ENCODE results near the gene CSNK2B. TPM values are rescaled to one million over a fixed set of nuclear protein-coding genes. Genes with fewer than 3 reads are reported as not detected.

The CSNK2B gene
- 100 to 1,000 TPM; 253 to 291 (median 289) TPM for polyA plus RNA-seq

GRCh38 chr6:31665501-31666336 lies at the start of gene CSNK2B:
Gene CSNK2B (plus strand): TSS chr6:31666080. CDS start chr6:31666832, 752 bp downstream.
- peaks cover 56 to 61% of the 10 kb centered on the region in 2 donors for H3K4me1 Mint-ChIP-seq
- peaks cover 4 to 41% (median 15%) of the 10 kb centered on the region in 3 donors for H3K36me3 Mint-ChIP-seq
- H3K4me3 Mint-ChIP-seq: peak within 1 kb of the TSS; percentile 88 to 100 (median 97)

GRCh38 chr6:31617010-31617409 lies 48.9 kb upstream of the CSNK2B start:
- Mint-ChIP-seq H3K27ac (peak overlapping the region in 1 of 6 donors; percentile 63), H3K27me3 (ENCODE audit: low read depth in 3 of 3) (peaks cover 11 to 19% (median 14%) of the 10 kb centered on the region in 3 donors), H3K36me3 (no peaks in the 10 kb centered on the region), H3K4me3 (peak overlapping the region in 1 of 5 donors; percentile 46), H3K9me3 (no peaks in the 10 kb centered on the region), H3K4me1 (peaks cover 19% of the 10 kb centered on the region in 2 donors)
- DNase-seq: no peak

More at GRCh38 chr6:31665501-31666336, at the start of gene CSNK2B:
- H3K27ac Mint-ChIP-seq: peak within 1 kb of the TSS; percentile 95 to 99 (median 99)
- DNase-seq: peak; percentile 97
- no peaks in the 10 kb centered on the region for H3K9me3 Mint-ChIP-seq
- peaks cover 12 to 16% (median 13%) of the 10 kb centered on the region in 3 donors for H3K27me3 Mint-ChIP-seq (ENCODE audit: low read depth in 3 of 3)

GRCh38 chr6:31619805-31620585 lies 45.9 kb upstream of the CSNK2B start:
- peaks cover 11 to 19% (median 14%) of the 10 kb centered on the region in 3 donors for H3K27me3 Mint-ChIP-seq (ENCODE audit: low read depth in 3 of 3)
- peaks cover 27 to 29% of the 10 kb centered on the region in 2 donors for H3K4me1 Mint-ChIP-seq

GRCh38 chr6:31620586-31621319 lies 45.1 kb upstream of the CSNK2B start, which contains the start of gene PRRC2A:
Gene PRRC2A (plus strand): TSS chr6:31620715. CDS start chr6:31622790, 2,075 bp downstream.
- Mint-ChIP-seq H3K36me3 (peaks cover 6 to 20% (median 10%) of the 10 kb centered on the region in 3 donors), H3K9me3 (no peaks in the 10 kb centered on the region), H3K27me3 (ENCODE audit: low read depth in 3 of 3) (peaks cover 11 to 18% (median 14%) of the 10 kb centered on the region in 3 donors), H3K4me1 (peaks cover 27 to 29% of the 10 kb centered on the region in 2 donors), H3K27ac (peak within 1 kb of the TSS; percentile 97 to 99 (median 98)), H3K4me3 (peak within 1 kb of the TSS; percentile 90 to 96 (median 93))
- peak in 1 of 3 donors; percentile 78 for DNase-seq

More at GRCh38 chr6:31619805-31620585, 45.9 kb upstream of the CSNK2B start:
- Mint-ChIP-seq H3K27ac (peak overlapping the region; percentile 95 to 99 (median 97)), H3K36me3 (peaks cover 6 to 12% (median 6%) of the 10 kb centered on the region in 3 donors), H3K9me3 (no peaks in the 10 kb centered on the region), H3K4me3 (peak overlapping the region; percentile 87 to 94 (median 89))
- peak; percentile 97 to 99 (median 98) for DNase-seq

- no peak for DNase-seq
Measured at GRCh38 chr6:31621320-31621939, 44.5 kb upstream of the CSNK2B start.

GRCh38 chr6:31621991-31622390 lies 43.9 kb upstream of the CSNK2B start:
- Mint-ChIP-seq H3K9me3 (no peaks in the 10 kb centered on the region), H3K27me3 (ENCODE audit: low read depth in 3 of 3) (peaks cover 11 to 15% (median 14%) of the 10 kb centered on the region in 3 donors), H3K27ac (peak overlapping the region; percentile 93 to 98 (median 97)), H3K4me3 (peak overlapping the region; percentile 87 to 96 (median 93)), H3K36me3 (peaks cover 11 to 30% (median 20%) of the 10 kb centered on the region in 3 donors), H3K4me1 (peaks cover 26 to 29% of the 10 kb centered on the region in 2 donors)
- DNase-seq: no peak

More at GRCh38 chr6:31621320-31621939, 44.5 kb upstream of the CSNK2B start:
- H3K9me3 Mint-ChIP-seq: no peaks in the 10 kb centered on the region
- H3K36me3 Mint-ChIP-seq: peaks cover 10 to 26% (median 17%) of the 10 kb centered on the region in 3 donors
- H3K27ac Mint-ChIP-seq: peak overlapping the region; percentile 93 to 98 (median 97)
- peaks cover 11 to 15% (median 14%) of the 10 kb centered on the region in 3 donors for H3K27me3 Mint-ChIP-seq (ENCODE audit: low read depth in 3 of 3)
- peak overlapping the region; percentile 87 to 96 (median 93) for H3K4me3 Mint-ChIP-seq
- H3K4me1 Mint-ChIP-seq: peaks cover 27 to 29% of the 10 kb centered on the region in 2 donors

GRCh38 chr6:31622684-31623091 lies 43.2 kb upstream of the CSNK2B start:
- Mint-ChIP-seq H3K4me3 (peak overlapping the region in 2 of 5 donors; percentile 18 to 90), H3K27ac (peak overlapping the region; percentile 80 to 98 (median 97)), H3K9me3 (no peaks in the 10 kb centered on the region), H3K27me3 (ENCODE audit: low read depth in 3 of 3) (peaks cover 11 to 15% (median 14%) of the 10 kb centered on the region in 3 donors), H3K4me1 (peaks cover 26 to 29% of the 10 kb centered on the region in 2 donors), H3K36me3 (peaks cover 18 to 37% (median 27%) of the 10 kb centered on the region in 3 donors)
- no peak for DNase-seq

GRCh38 chr6:31624070-31624469 lies 41.8 kb upstream of the CSNK2B start:
- H3K9me3 Mint-ChIP-seq: no peaks in the 10 kb centered on the region
- H3K27ac Mint-ChIP-seq: peak overlapping the region in 1 of 6 donors; percentile 9
- no peak overlapping the region for H3K4me3 Mint-ChIP-seq
- DNase-seq: no peak
- H3K27me3 Mint-ChIP-seq (ENCODE audit: low read depth in 3 of 3): peaks cover 11 to 17% (median 14%) of the 10 kb centered on the region in 3 donors
- H3K36me3 Mint-ChIP-seq: peaks cover 28 to 46% (median 28%) of the 10 kb centered on the region in 3 donors
- peaks cover 26 to 29% of the 10 kb centered on the region in 2 donors for H3K4me1 Mint-ChIP-seq

GRCh38 chr6:31626952-31627351 lies 38.9 kb upstream of the CSNK2B start:
- H3K4me1 Mint-ChIP-seq: peaks cover 8 to 10% of the 10 kb centered on the region in 2 donors
- H3K9me3 Mint-ChIP-seq: no peaks in the 10 kb centered on the region
- no peak for DNase-seq
- H3K4me3 Mint-ChIP-seq: no peak overlapping the region
- peaks cover 28 to 61% (median 43%) of the 10 kb centered on the region in 3 donors for H3K36me3 Mint-ChIP-seq
- H3K27me3 Mint-ChIP-seq (ENCODE audit: low read depth in 3 of 3): peaks cover 0 to 2% (median 0%) of the 10 kb centered on the region in 3 donors
- H3K27ac Mint-ChIP-seq: peak overlapping the region in 3 of 6 donors; percentile 5 to 29 (median 8)

- H3K27ac Mint-ChIP-seq: peak overlapping the region in 2 of 6 donors; percentile 29 to 43
- peaks cover 0 to 2% of the 10 kb centered on the region in 2 donors for H3K4me1 Mint-ChIP-seq
- peaks cover 0 to 2% (median 2%) of the 10 kb centered on the region in 3 donors for H3K27me3 Mint-ChIP-seq (ENCODE audit: low read depth in 3 of 3)
- no peaks in the 10 kb centered on the region for H3K9me3 Mint-ChIP-seq
- peaks cover 28 to 61% (median 43%) of the 10 kb centered on the region in 3 donors for H3K36me3 Mint-ChIP-seq
- no peak overlapping the region for H3K4me3 Mint-ChIP-seq
- DNase-seq: no peak
Measured at GRCh38 chr6:31627690-31628287, 38.1 kb upstream of the CSNK2B start.

GRCh38 chr6:31629014-31629413 lies 36.9 kb upstream of the CSNK2B start:
- peak overlapping the region in 1 of 6 donors; percentile 78 for H3K27ac Mint-ChIP-seq
- H3K4me1 Mint-ChIP-seq: no peaks in the 10 kb centered on the region
- no peak overlapping the region for H3K4me3 Mint-ChIP-seq
- H3K36me3 Mint-ChIP-seq: peaks cover 23 to 58% (median 41%) of the 10 kb centered on the region in 3 donors
- peaks cover 0 to 2% (median 2%) of the 10 kb centered on the region in 3 donors for H3K27me3 Mint-ChIP-seq (ENCODE audit: low read depth in 3 of 3)
- DNase-seq: no peak
- H3K9me3 Mint-ChIP-seq: no peaks in the 10 kb centered on the region
